SK-N-SH treated with all-trans-retinoic acid at 6 μM for 48 hours (cell line): ENCODE measurements around the gene IL20.
A peak's percentile ranks its signal among the peaks of the same experiment; 100 is the strongest.

ENCODE experiments used
- ATAC-seq: fragments of 200-7000 bp; cut with Tn5 transposase; 3 replicates; pipeline ENCODE4 v1.9.1; 2020; ENCODE audit warnings: mild to moderate bottlenecking, moderate library complexity
- BACH2 ChIP-seq: fragments of 250-450 bp; sonication (Bioruptor Pico); IDR thresholded peaks from 2 replicates; pipeline ENCODE4 v1.9.0; 2021; ENCODE audit warnings: mild to moderate bottlenecking, borderline replicate concordance
- CREB5 ChIP-seq: fragments of 250-450 bp; sonication (Bioruptor Pico); IDR thresholded peaks from 2 replicates; pipeline ENCODE4 v1.5.1; 2020; ENCODE audit warnings: low read depth, mild to moderate bottlenecking, moderate library complexity
- CSDC2 ChIP-seq: fragments of 250-450 bp; sonication (Bioruptor Pico); IDR thresholded peaks from 2 replicates; pipeline ENCODE4 v1.5.0; 2020; ENCODE audit warnings: mild to moderate bottlenecking, moderate library complexity
- ESRRG ChIP-seq: fragments of 250-450 bp; sonication (Bioruptor Pico); IDR thresholded peaks from 2 replicates; pipeline ENCODE4 v1.6.1; 2021; ENCODE audit warnings: mild to moderate bottlenecking
- GLIS3 ChIP-seq: fragments of 250-450 bp; sonication (Bioruptor Pico); IDR thresholded peaks from 2 replicates; pipeline ENCODE4 v1.5.0; 2020; ENCODE audit warnings: mild to moderate bottlenecking, moderate library complexity
- ISL1 ChIP-seq: fragments of 250-450 bp; sonication (Bioruptor Pico); IDR thresholded peaks from 2 replicates; pipeline ENCODE4 v2.1.2; 2022; ENCODE audit warnings: mild to moderate bottlenecking, moderate library complexity
- OSR1 ChIP-seq: fragments of 250-450 bp; sonication (Bioruptor Pico); IDR thresholded peaks from 2 replicates; pipeline ENCODE4 v1.8.0; 2022; ENCODE audit warnings: moderate library complexity, mild to moderate bottlenecking, inconsistent platforms
- PATZ1 ChIP-seq: fragments of 250-450 bp; sonication (Bioruptor Pico); IDR thresholded peaks from 2 replicates; pipeline ENCODE4 v1.8.0; 2020; ENCODE audit warnings: mild to moderate bottlenecking, moderate library complexity, borderline replicate concordance
- POU6F1 ChIP-seq: fragments of 250-450 bp; sonication (Bioruptor Pico); IDR thresholded peaks from 2 replicates; pipeline ENCODE4 v1.8.0; 2021; ENCODE audit warnings: low read depth, mild to moderate bottlenecking, moderate library complexity, borderline replicate concordance
- PPARA ChIP-seq: fragments of 250-450 bp; sonication (Bioruptor Pico); IDR thresholded peaks from 2 replicates; pipeline ENCODE4 v1.5.0; 2020; ENCODE audit warnings: mild to moderate bottlenecking, borderline replicate concordance
- RARB ChIP-seq: fragments of 250-450 bp; sonication (Bioruptor Pico); IDR thresholded peaks from 2 replicates; pipeline ENCODE4 v1.8.0; 2021; ENCODE audit warnings: mild to moderate bottlenecking, moderate library complexity
- SNAI2 ChIP-seq: fragments of 250-450 bp; sonication (Bioruptor Pico); IDR thresholded peaks from 2 replicates; pipeline ENCODE4 v1.5.0; 2020; ENCODE audit warnings: mild to moderate bottlenecking, moderate library complexity
- TCF4 ChIP-seq: fragments of 250-450 bp; sonication (Bioruptor Pico); IDR thresholded peaks from 2 replicates; pipeline ENCODE4 v1.8.0; 2021; ENCODE audit warnings: mild to moderate bottlenecking, moderate library complexity, borderline replicate concordance
- TOX ChIP-seq: fragments of 250-450 bp; sonication (Bioruptor Pico); IDR thresholded peaks from 2 replicates; pipeline ENCODE4 v1.8.0; 2021; ENCODE audit warnings: mild to moderate bottlenecking, moderate library complexity, borderline replicate concordance
- TSHZ2 ChIP-seq: fragments of 250-450 bp; sonication (Bioruptor Pico); IDR thresholded peaks from 2 replicates; pipeline ENCODE4 v1.5.0; 2020; ENCODE audit warnings: mild to moderate bottlenecking, moderate library complexity
- ZC3H10 ChIP-seq: fragments of 250-450 bp; sonication (Bioruptor Pico); IDR thresholded peaks from 2 replicates; pipeline ENCODE4 v1.5.1; 2021; ENCODE audit warnings: mild to moderate bottlenecking, moderate library complexity
- ZFP3 ChIP-seq: fragments of 250-450 bp; sonication (Bioruptor Pico); IDR thresholded peaks from 2 replicates; pipeline ENCODE4 v1.5.0; 2020; ENCODE audit warnings: mild to moderate bottlenecking, moderate library complexity
- ZFP30 ChIP-seq: fragments of 450-650 bp; formaldehyde crosslinking; IDR thresholded peaks from 2 replicates; pipeline ENCODE4 v1.5.0; 2022; ENCODE audit warnings: mild to moderate bottlenecking, moderate library complexity
- ZNF565 ChIP-seq: fragments of 450-650 bp; formaldehyde crosslinking; conservative IDR thresholded peaks from 2 replicates; pipeline ENCODE4 v1.5.0; 2020; ENCODE audit warnings: low read depth, mild to moderate bottlenecking, moderate library complexity
- ZNF70 ChIP-seq: fragments of 450-650 bp; formaldehyde crosslinking; IDR thresholded peaks from 2 replicates; pipeline ENCODE4 v1.5.0; 2020; ENCODE audit warnings: mild to moderate bottlenecking, moderate library complexity
- ZNF8 ChIP-seq: fragments of 450-650 bp; formaldehyde crosslinking; IDR thresholded peaks from 2 replicates; pipeline ENCODE4 v1.5.0; 2020; ENCODE audit warnings: mild to moderate bottlenecking, moderate library complexity

IL20 gene

GRCh38 chr1:206898089-206898914 lies 32.9 kb downstream of the IL20 start:
- peak; percentile 96 for ATAC-seq
- no peak for TF ChIP-seq TOX
- no peak for TF ChIP-seq ISL1 (CRISPR knock-in tag)
- TF ChIP-seq RARB (CRISPR knock-in tag): no peak

GRCh38 chr1:206898915-206899431 lies 33.5 kb downstream of the IL20 start:
- no peak for ATAC-seq
- no peak for TF ChIP-seq POU6F1 (CRISPR knock-in tag)
- no peak for TF ChIP-seq PATZ1
- TF ChIP-seq GLIS3 (CRISPR knock-in tag): no peak
- TF ChIP-seq ZNF565 (CRISPR knock-in tag): no peak
- no peak for TF ChIP-seq ZFP3
- no peak for TF ChIP-seq PPARA
- TF ChIP-seq ZFP30 (CRISPR knock-in tag): no peak
- TF ChIP-seq ZC3H10: no peak

GRCh38 chr1:206899717-206900116 lies 34.3 kb downstream of the IL20 start:
- TF ChIP-seq ZC3H10 (no peak), BACH2 (CRISPR knock-in tag) (no peak), TOX (no peak), OSR1 (CRISPR knock-in tag) (no peak), ESRRG (CRISPR knock-in tag) (no peak), ZFP3 (no peak), ZFP30 (CRISPR knock-in tag) (no peak), TSHZ2 (CRISPR knock-in tag) (no peak), RARB (CRISPR knock-in tag) (no peak), ZNF70 (CRISPR knock-in tag) (no peak), ZNF8 (CRISPR knock-in tag) (no peak), TCF4 (CRISPR knock-in tag) (no peak), CSDC2 (no peak), SNAI2 (CRISPR knock-in tag) (no peak)
- no peak for ATAC-seq

- TF ChIP-seq CREB5 (CRISPR knock-in tag) (no peak), TSHZ2 (CRISPR knock-in tag) (no peak)
- ATAC-seq: no peak
Measured at GRCh38 chr1:206900149-206900548, 34.7 kb downstream of the IL20 start.
